ENCODE measurements around the gene METTL14.

The METTL14 gene

GRCh38 chr4:118703118-118703517, 17.9 kb downstream of the METTL14 start:
- Histone ChIP-seq H3K4me1 (ENCODE audit: low read length) (no peaks in the 10 kb centered on the region), H3K9ac (ENCODE audit: low read length) (no peak overlapping the region), H3K79me2 (ENCODE audit: low read length) (no peaks in the 10 kb centered on the region), H3K27ac (ENCODE audit: low read length) (no peak overlapping the region), H3K27me3 (ENCODE audit: low read depth, low read length) (no peaks in the 10 kb centered on the region), H3K36me3 (replicated peaks; ENCODE audit: low read depth, low read length) (peaks cover 35% of the 10 kb centered on the region), H3K4me2 (ENCODE audit: low read length) (no peak overlapping the region), H3K9me3 (ENCODE audit: insufficient read depth, low read length) (no peaks in the 10 kb centered on the region), H4K20me1 (ENCODE audit: insufficient read depth, low read length) (no peaks in the 10 kb centered on the region), H2AFZ (ENCODE audit: low read depth, low read length) (no peak overlapping the region), H3K4me3 (ENCODE audit: low read length) (no peak overlapping the region)
- TF ChIP-seq CTCF (IDR thresholded peaks at IDR 0.05; ENCODE audit: low read depth, low read length) (no peak), EZH2phosphoT487 (IDR thresholded peaks at IDR 0.05; ENCODE audit: low read depth) (no peak)

GRCh38 chr4:118711052-118711451, 25.9 kb downstream of the METTL14 start:
- H3K79me2 ChIP-seq (ENCODE audit: low read length): no peaks in the 10 kb centered on the region
- no peaks in the 10 kb centered on the region for H3K4me1 ChIP-seq (ENCODE audit: low read length)
- H3K9me3 ChIP-seq (ENCODE audit: insufficient read depth, low read length): no peaks in the 10 kb centered on the region
- no peaks in the 10 kb centered on the region for H3K27me3 ChIP-seq (ENCODE audit: low read depth, low read length)
- H2AFZ ChIP-seq (ENCODE audit: low read depth, low read length): no peak overlapping the region
- H3K9ac ChIP-seq (ENCODE audit: low read length): no peak overlapping the region
- peaks cover 34% of the 10 kb centered on the region for H3K36me3 ChIP-seq (replicated peaks; ENCODE audit: low read depth, low read length)
- H3K4me2 ChIP-seq (ENCODE audit: low read length): no peak overlapping the region
- H3K4me3 ChIP-seq (ENCODE audit: low read length): no peak overlapping the region
- no peak for TF ChIP-seq EZH2phosphoT487 (IDR thresholded peaks at IDR 0.05; ENCODE audit: low read depth)
- TF ChIP-seq CTCF (IDR thresholded peaks at IDR 0.05; ENCODE audit: low read depth, low read length): no peak
- no peaks in the 10 kb centered on the region for H4K20me1 ChIP-seq (ENCODE audit: insufficient read depth, low read length)
- no peak overlapping the region for H3K27ac ChIP-seq (ENCODE audit: low read length)

- Histone ChIP-seq H3K79me2 (ENCODE audit: low read length) (no peaks in the 10 kb centered on the region), H2AFZ (ENCODE audit: low read depth, low read length) (no peak overlapping the region), H3K4me2 (ENCODE audit: low read length) (no peak overlapping the region), H3K9ac (ENCODE audit: low read length) (no peak overlapping the region), H3K27ac (ENCODE audit: low read length) (no peak overlapping the region), H3K36me3 (replicated peaks; ENCODE audit: low read depth, low read length) (peaks cover 26% of the 10 kb centered on the region), H3K4me1 (ENCODE audit: low read length) (no peaks in the 10 kb centered on the region), H3K27me3 (ENCODE audit: low read depth, low read length) (no peaks in the 10 kb centered on the region), H3K9me3 (ENCODE audit: insufficient read depth, low read length) (no peaks in the 10 kb centered on the region), H3K4me3 (ENCODE audit: low read length) (no peak overlapping the region), H4K20me1 (ENCODE audit: insufficient read depth, low read length) (no peaks in the 10 kb centered on the region)
- TF ChIP-seq CTCF (IDR thresholded peaks at IDR 0.05; ENCODE audit: low read depth, low read length) (no peak), EZH2phosphoT487 (IDR thresholded peaks at IDR 0.05; ENCODE audit: low read depth) (no peak)
Observed at GRCh38 chr4:118712872-118713271, 27.7 kb downstream of the METTL14 start.

- TF ChIP-seq EZH2phosphoT487 (IDR thresholded peaks at IDR 0.05; ENCODE audit: low read depth): no peak
- TF ChIP-seq CTCF (IDR thresholded peaks at IDR 0.05; ENCODE audit: low read depth, low read length): no peak
Observed at GRCh38 chr4:118714682-118715081, 29.5 kb downstream of the METTL14 start.

More at GRCh38 chr4:118714682-118715081, 29.5 kb downstream of the METTL14 start:
- H3K4me2 ChIP-seq (ENCODE audit: low read length): no peak overlapping the region
- no peaks in the 10 kb centered on the region for H3K27me3 ChIP-seq (ENCODE audit: low read depth, low read length)
- peaks cover 25% of the 10 kb centered on the region for H3K36me3 ChIP-seq (replicated peaks; ENCODE audit: low read depth, low read length)
- H3K9ac ChIP-seq (ENCODE audit: low read length): no peak overlapping the region
- no peaks in the 10 kb centered on the region for H3K4me1 ChIP-seq (ENCODE audit: low read length)
- no peaks in the 10 kb centered on the region for H3K9me3 ChIP-seq (ENCODE audit: insufficient read depth, low read length)
- H4K20me1 ChIP-seq (ENCODE audit: insufficient read depth, low read length): no peaks in the 10 kb centered on the region
- no peak overlapping the region for H3K4me3 ChIP-seq (ENCODE audit: low read length)
- no peak overlapping the region for H3K27ac ChIP-seq (ENCODE audit: low read length)
- no peak overlapping the region for H2AFZ ChIP-seq (ENCODE audit: low read depth, low read length)
- no peaks in the 10 kb centered on the region for H3K79me2 ChIP-seq (ENCODE audit: low read length)
